GM18951 (cell line): ENCODE results near the gene ANKS1B.

Experiments used
- POLR2A ChIP-seq: IDR thresholded peaks from 4 replicates; pipeline ENCODE4 v1.6.1; 2011; ENCODE audit warnings: mild to moderate bottlenecking; ENCODE audit not compliant: insufficient read length, insufficient read depth; ENCODE audit errors: extremely low read depth
- in situ Hi-C: fragments of 300-500 bp; cut with MboI; formaldehyde crosslinking; loops from one replicate; pipeline ENCODE4 v1.12.0; 2022; ENCODE audit warnings: low sequenced_read_pairs, mixed read lengths, inconsistent platforms; ENCODE audit not compliant: unreplicated experiment

ANKS1B gene

GRCh38 chr12:99137124-99137855 is 847.4 kb downstream of the ANKS1B start:
- in situ Hi-C loops: no loop called here
- no peak for TF ChIP-seq POLR2A

- in situ Hi-C loops: no loop called here
- no peak for TF ChIP-seq POLR2A
These were observed 848.2 kb downstream of the ANKS1B start for GRCh38 chr12:99136516-99136915.

- TF ChIP-seq POLR2A: no peak
- in situ Hi-C loops: no loop called here
These were observed 849.4 kb downstream of the ANKS1B start for GRCh38 chr12:99135376-99135775.

GRCh38 chr12:99133401-99133800 is 851.3 kb downstream of the ANKS1B start:
- in situ Hi-C loops: no loop called here
- no peak for TF ChIP-seq POLR2A

GRCh38 chr12:99131751-99132199 is 853.0 kb downstream of the ANKS1B start:
- in situ Hi-C loops: no loop called here
- TF ChIP-seq POLR2A: no peak

GRCh38 chr12:99130808-99131553 is 853.8 kb downstream of the ANKS1B start:
- in situ Hi-C loops: no loop called here
- TF ChIP-seq POLR2A: no peak

- TF ChIP-seq POLR2A: no peak
- in situ Hi-C loops: no loop called here
These were observed 856.4 kb downstream of the ANKS1B start for GRCh38 chr12:99128246-99128802.

- TF ChIP-seq POLR2A: no peak
These were observed 861.8 kb downstream of the ANKS1B start for GRCh38 chr12:99122959-99123358.

GRCh38 chr12:99122496-99122895 is 862.2 kb downstream of the ANKS1B start:
- no peak for TF ChIP-seq POLR2A
- in situ Hi-C loops: no loop called here

More at GRCh38 chr12:99122959-99123358, 861.8 kb downstream of the ANKS1B start:
- in situ Hi-C loops: no loop called here

GRCh38 chr12:99121546-99121945 is 863.2 kb downstream of the ANKS1B start:
- no peak for TF ChIP-seq POLR2A
- in situ Hi-C loops: no loop called here

- TF ChIP-seq POLR2A: no peak
- in situ Hi-C loops: no loop called here
These were observed 864.8 kb downstream of the ANKS1B start for GRCh38 chr12:99119943-99120342.

- TF ChIP-seq POLR2A: no peak
- in situ Hi-C loops: no loop called here
These were observed 865.3 kb downstream of the ANKS1B start for GRCh38 chr12:99119449-99119848.

GRCh38 chr12:99111600-99111999 is 873.1 kb downstream of the ANKS1B start:
- no peak for TF ChIP-seq POLR2A
- in situ Hi-C loops: no loop called here

GRCh38 chr12:99110868-99111267 is 873.9 kb downstream of the ANKS1B start:
- in situ Hi-C loops: no loop called here
- TF ChIP-seq POLR2A: no peak

GRCh38 chr12:99110212-99110611 is 874.5 kb downstream of the ANKS1B start:
- in situ Hi-C loops: no loop called here
- no peak for TF ChIP-seq POLR2A
